Right kidney (tissue), 1 donor: Measurements from ENCODE around the gene PTX4.
A peak's percentile ranks its signal among the peaks of the same experiment; 100 is the strongest.
"Not testable (repeated sequence)": the region's sequence is repeated elsewhere in the genome, so short reads cannot be mapped to it uniquely, and the experiment has no call there.

Experiments used
- DNase-seq: peaks from one replicate; pipeline ENCODE4 v3.0.0-alpha.2; 2016

The PTX4 gene

GRCh38 chr16:1442697-1443096, 46.0 kb downstream of the PTX4 start:
- DNase-seq = no peak

- DNase-seq = no peak
These were observed 47.3 kb downstream of the PTX4 start for GRCh38 chr16:1441391-1441829.

GRCh38 chr16:1439699-1440074, 49.1 kb downstream of the PTX4 start:
- DNase-seq = not testable (repeated sequence)

DNA sequence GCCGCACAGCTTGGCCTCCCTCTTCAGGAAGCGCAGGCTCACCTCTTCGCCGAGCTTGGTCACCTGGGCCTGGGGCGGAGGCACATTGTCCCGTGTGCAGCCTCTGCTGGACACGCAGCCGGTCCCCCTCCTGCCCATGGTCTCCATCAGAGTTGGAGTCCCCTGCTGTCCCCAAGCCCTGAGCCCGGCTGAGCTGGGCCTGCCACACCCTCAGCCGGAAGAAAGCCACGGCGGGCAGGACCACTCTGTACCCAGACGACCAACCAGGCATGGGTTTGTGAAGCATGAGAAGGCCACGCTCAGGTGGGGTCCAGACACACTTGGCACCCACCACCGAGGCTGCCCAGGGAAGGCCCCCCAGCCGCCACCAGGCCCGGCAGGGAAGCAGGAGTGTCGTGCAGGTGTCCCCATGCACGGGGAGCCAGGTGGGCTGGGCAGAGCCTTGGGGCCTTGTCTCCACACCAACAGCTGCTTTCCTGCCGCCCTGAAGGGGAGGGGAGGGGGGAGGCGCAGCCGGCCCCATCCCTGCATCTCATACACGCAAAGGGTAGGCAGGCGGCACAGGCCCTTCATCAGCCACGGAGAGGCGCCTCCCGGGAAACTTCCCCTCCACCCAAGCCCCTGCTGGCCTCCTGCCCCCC, 49.6 kb downstream of the PTX4 start:
- DNase-seq = no peak

DNA sequence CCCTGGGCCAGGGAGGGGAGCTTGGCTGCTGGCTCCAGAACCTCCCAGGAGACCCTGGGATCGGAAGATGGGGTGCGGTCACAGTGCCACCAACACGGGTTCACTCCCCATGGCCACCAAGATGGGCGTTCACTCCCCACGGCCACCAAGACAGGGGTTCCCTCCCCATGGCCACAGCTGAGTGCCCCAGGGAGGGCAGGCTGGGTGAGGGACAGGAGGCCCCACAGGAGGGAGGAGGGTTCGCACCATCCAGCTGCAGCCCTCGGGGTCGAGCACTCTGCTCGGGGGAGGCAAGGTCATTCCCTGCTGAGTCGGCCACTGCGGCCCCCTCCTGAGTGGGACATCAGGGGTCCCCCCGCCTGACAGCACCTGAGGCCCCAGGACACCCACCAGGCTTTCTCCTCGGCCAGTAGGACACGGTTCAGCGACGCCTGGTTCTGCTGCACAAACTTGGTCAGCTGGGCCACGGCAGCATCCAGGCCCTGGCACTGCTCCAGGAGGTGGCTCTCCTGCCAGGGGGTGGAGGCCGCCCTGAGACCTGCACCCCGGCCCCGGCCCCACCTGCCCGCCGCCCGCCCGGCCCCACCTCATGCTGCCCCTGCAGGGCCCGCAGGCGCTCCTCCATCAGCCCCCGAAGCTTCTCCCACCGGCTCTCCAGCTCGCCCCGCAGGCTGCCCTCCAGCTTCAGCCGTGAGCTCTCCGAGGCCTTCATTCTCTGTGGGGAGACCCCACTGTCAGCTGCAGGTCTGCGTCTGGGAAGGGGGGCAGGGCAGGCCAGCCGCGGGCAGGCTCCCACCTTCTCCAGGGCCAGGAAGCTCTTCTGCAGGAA, 50.3 kb downstream of the PTX4 start:
- peak; percentile 16 for DNase-seq

DNA sequence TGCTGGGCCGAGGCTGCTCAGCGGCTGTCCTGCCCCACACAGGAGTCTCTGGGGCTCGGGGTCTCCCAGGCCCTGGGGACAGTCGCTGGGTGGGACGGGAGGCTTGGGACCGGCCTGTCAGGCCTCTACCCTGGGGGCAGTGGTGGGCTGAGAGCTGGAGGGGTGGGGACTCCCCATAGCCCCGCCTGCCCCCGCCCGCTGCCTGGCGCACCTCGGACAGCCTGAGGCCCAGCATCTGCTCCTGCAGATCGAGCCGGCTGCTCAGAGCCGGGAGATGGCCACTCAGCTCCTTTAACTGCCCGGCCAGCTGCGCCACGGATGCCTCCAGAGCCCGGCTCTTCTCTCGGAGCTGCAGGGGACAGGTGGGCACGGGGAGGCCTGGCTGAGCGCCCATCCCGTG, 51.1 kb downstream of the PTX4 start:
- no peak for DNase-seq

GRCh38 chr16:1436731-1437355, 51.9 kb downstream of the PTX4 start:
- DNase-seq = no peak

- no peak for DNase-seq
These were observed 52.6 kb downstream of the PTX4 start for GRCh38 chr16:1435921-1436697.
